ENCODE results near the gene TMEM88. TPM values are rescaled to one million over a fixed set of nuclear protein-coding genes. Genes with fewer than 3 reads are reported as not detected.

Gene TMEM88
- total and polyA plus RNA-seq, 2 of the 13 experiments (the other 11 are each of a cell fraction or from before 2014, with no cell fraction given), result 0.31 to 0.66 TPM

- 0 out of 2 replicates have a peak, but pooled peaks have one; percentile 72 for TF ChIP-seq ZNF724P (CRISPR knock-in tag; IDR thresholded peaks at IDR 0.05; ENCODE audit: borderline replicate concordance)
- TF ChIP-seq ZNF740 (CRISPR knock-in tag; IDR thresholded peaks at IDR 0.05), result no peak
- no peak for TF ChIP-seq MXD3 (CRISPR knock-in tag; IDR thresholded peaks at IDR 0.05)
- no peak for TF ChIP-seq GLI4 (CRISPR knock-in tag; IDR thresholded peaks at IDR 0.05; ENCODE audit: borderline replicate concordance)
- TF ChIP-seq ZNF773 (CRISPR knock-in tag; IDR thresholded peaks at IDR 0.05; ENCODE audit: borderline replicate concordance), result no peak
- no peak for TF ChIP-seq ZNF567 (CRISPR knock-in tag; IDR thresholded peaks at IDR 0.05; ENCODE audit: borderline replicate concordance)
- TF ChIP-seq ZNF335 (CRISPR knock-in tag; IDR thresholded peaks at IDR 0.05), result peak; percentile 68; the same call in 1 of the 2 replicates
- TF ChIP-seq ZSCAN31 (CRISPR knock-in tag; IDR thresholded peaks at IDR 0.05; ENCODE audit: low read depth), result peak; percentile 22
- TF ChIP-seq ZMYM2 (CRISPR knock-in tag; IDR thresholded peaks at IDR 0.05), result peak; percentile 54; the same call in 1 of the 2 replicates
- no peak for TF ChIP-seq ZBTB7A (CRISPR knock-in tag; IDR thresholded peaks at IDR 0.05)
- TF ChIP-seq ZMAT3 (CRISPR knock-in tag; conservative IDR thresholded peaks at IDR 0.05), result peak; percentile 26; the same call in 1 of the 2 replicates
- peak; percentile 77; the same call in 1 of the 2 replicates for TF ChIP-seq ARNT2 (CRISPR knock-in tag; IDR thresholded peaks at IDR 0.05; ENCODE audit: low read depth)
- no peak for TF ChIP-seq SUZ12 (IDR thresholded peaks at IDR 0.05; ENCODE audit: low read depth, low read length)
- peak; percentile 95 for TF ChIP-seq HINFP (CRISPR knock-in tag; IDR thresholded peaks at IDR 0.05; ENCODE audit: low read depth)
- no peak for TF ChIP-seq ZNF280D (CRISPR knock-in tag; IDR thresholded peaks at IDR 0.05)
- TF ChIP-seq FOXK1 (CRISPR knock-in tag; IDR thresholded peaks at IDR 0.05; ENCODE audit: borderline replicate concordance, low read depth), result peak; percentile 90; the same call in 1 of the 2 replicates
- peak; percentile 77; the same call in 2 of the 3 replicates for TF ChIP-seq MXI1 (IDR thresholded peaks at IDR 0.05; ENCODE audit: borderline replicate concordance, low read depth, low read length)
- no peak; the same call in 1 of the 2 replicates for TF ChIP-seq RNF2 (conservative IDR thresholded peaks at IDR 0.05; ENCODE audit: low read depth)
- no peak for TF ChIP-seq ZNF367 (CRISPR knock-in tag; IDR thresholded peaks at IDR 0.05; ENCODE audit: borderline replicate concordance)
These were observed 3.1 kb downstream of the TMEM88 start, which contains the start of gene CYB5D1 (continued) for GRCh38 chr17:7857713-7858521.

All from HepG2 (cell line).